Measurements from ENCODE around the gene FUZ. TPM values are rescaled to one million over a fixed set of nuclear protein-coding genes. Genes with fewer than 3 reads are reported as not detected.

Gene FUZ
- total RNA-seq, 1 experiment from 2014 or later = 10.9 TPM

DNA sequence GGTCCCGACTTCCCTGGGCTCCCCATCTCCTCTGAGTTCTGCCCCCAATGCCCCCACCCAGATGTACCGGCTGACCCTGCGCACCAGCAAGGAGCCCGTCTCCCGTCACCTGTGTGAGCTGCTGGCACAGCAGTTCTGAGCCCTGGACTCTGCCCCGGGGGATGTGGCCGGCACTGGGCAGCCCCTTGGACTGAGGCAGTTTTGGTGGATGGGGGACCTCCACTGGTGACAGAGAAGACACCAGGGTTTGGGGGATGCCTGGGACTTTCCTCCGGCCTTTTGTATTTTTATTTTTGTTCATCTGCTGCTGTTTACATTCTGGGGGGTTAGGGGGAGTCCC lies 6.5 kb downstream of the FUZ start:
- Histone ChIP-seq H3K27me3 (ENCODE audit: low read length) (no peaks in the 10 kb centered on the region), H3K4me1 (ENCODE audit: insufficient read depth, low read length) (peaks cover 8% of the 10 kb centered on the region), H3K79me2 (ENCODE audit: low read length) (no peaks in the 10 kb centered on the region), H3K36me3 (ENCODE audit: low read depth, low read length) (peaks cover 19% of the 10 kb centered on the region), H4K20me1 (ENCODE audit: low read length) (no peaks in the 10 kb centered on the region), H3K27ac (ENCODE audit: low read length) (no peak overlapping the region), H3K9me3 (ENCODE audit: low read length) (no peaks in the 10 kb centered on the region), H3K4me3 (ENCODE audit: low read length) (no peak overlapping the region), H3F3A (ENCODE audit: low read length, unreplicated experiment) (peaks cover 7% of the 10 kb centered on the region), H2AFZ (ENCODE audit: low read length) (no peak overlapping the region), H3K9me2 (replicated peaks; ENCODE audit: low read length) (no peaks in the 10 kb centered on the region), H3K4me2 (ENCODE audit: low read length) (no peak overlapping the region), H3K9ac (ENCODE audit: low read length) (no peak overlapping the region)
- no peak for DNase-seq
- no peak for TF ChIP-seq EZH2phosphoT487 (IDR thresholded peaks at IDR 0.05; ENCODE audit: borderline replicate concordance, low read length)
- TF ChIP-seq, protein P1, sequence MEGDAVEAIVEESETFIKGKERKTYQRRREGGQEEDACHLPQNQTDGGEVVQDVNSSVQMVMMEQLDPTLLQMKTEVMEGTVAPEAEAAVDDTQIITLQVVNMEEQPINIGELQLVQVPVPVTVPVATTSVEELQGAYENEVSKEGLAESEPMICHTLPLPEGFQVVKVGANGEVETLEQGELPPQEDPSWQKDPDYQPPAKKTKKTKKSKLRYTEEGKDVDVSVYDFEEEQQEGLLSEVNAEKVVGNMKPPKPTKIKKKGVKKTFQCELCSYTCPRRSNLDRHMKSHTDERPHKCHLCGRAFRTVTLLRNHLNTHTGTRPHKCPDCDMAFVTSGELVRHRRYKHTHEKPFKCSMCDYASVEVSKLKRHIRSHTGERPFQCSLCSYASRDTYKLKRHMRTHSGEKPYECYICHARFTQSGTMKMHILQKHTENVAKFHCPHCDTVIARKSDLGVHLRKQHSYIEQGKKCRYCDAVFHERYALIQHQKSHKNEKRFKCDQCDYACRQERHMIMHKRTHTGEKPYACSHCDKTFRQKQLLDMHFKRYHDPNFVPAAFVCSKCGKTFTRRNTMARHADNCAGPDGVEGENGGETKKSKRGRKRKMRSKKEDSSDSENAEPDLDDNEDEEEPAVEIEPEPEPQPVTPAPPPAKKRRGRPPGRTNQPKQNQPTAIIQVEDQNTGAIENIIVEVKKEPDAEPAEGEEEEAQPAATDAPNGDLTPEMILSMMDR (conservative IDR thresholded peaks at IDR 0.05; ENCODE audit: low read depth, low read length) = no peak
- TF ChIP-seq EZH2 (IDR thresholded peaks at IDR 0.05; ENCODE audit: low read length, unreplicated experiment) = no peak
- ChIA-PET CTCF (no interaction called here), POLR2A (ENCODE audit: unreplicated experiment) (no interaction called here)
- ATAC-seq = no peak
- BruUV-seq (replicated peaks) = no TSS peak
- intact Hi-C loops (cut with micrococcal nuclease) = loop anchor here (5.0 kb wide), 2 partner anchors 114 to 129 kb away; partner anchors contain the start of genes CPT1C and PRMT1

DNA sequence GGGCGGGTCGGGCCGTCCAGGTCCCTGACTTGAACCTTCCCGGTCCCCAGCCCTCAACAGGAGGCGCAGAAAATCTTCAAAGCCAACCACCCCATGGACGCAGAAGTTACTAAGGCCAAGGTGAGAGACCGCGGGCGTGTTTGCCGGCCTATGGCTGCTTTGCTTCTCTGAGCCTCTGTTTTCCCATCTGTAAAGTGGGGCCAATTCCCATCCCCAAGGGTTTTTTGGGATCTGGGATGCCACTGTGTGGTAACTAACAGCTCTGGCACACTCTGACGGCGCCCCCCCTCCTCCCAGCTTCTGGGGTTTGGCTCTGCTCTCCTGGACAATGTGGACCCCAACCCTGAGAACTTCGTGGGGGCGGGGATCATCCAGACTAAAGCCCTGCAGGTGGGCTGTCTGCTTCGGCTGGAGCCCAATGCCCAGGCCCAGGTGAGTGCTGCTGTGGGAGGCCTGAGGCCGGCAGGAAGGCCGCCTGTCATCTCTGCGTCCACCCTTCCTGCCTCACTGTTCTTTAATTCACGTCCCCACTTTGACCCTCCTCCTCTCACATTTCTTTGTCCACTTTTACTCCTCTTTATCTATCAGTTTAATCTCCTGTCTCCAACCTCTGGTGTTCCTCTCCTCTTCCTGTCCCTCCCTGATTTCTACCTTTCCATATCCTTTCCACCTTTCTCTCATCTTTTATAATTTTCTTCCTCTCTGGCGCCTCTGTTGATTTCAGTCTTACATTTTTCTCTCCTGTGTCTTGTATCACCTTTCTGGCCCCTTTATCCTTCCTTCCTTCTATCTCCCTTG lies 7.1 kb downstream of the FUZ start:
- ChIA-PET POLR2A (ENCODE audit: unreplicated experiment) (no interaction called here), CTCF (no interaction called here)
- Histone ChIP-seq H3K36me3 (ENCODE audit: low read depth, low read length) (peaks cover 22% of the 10 kb centered on the region), H3K4me2 (ENCODE audit: low read length) (no peak overlapping the region), H3K27ac (ENCODE audit: low read length) (no peak overlapping the region), H3K4me1 (ENCODE audit: insufficient read depth, low read length) (peaks cover 8% of the 10 kb centered on the region), H3K4me3 (ENCODE audit: low read length) (no peak overlapping the region), H4K20me1 (ENCODE audit: low read length) (no peaks in the 10 kb centered on the region), H3F3A (ENCODE audit: low read length, unreplicated experiment) (peaks cover 7% of the 10 kb centered on the region), H3K79me2 (ENCODE audit: low read length) (no peaks in the 10 kb centered on the region), H3K9me3 (ENCODE audit: low read length) (no peaks in the 10 kb centered on the region), H3K9ac (ENCODE audit: low read length) (no peak overlapping the region), H3K9me2 (replicated peaks; ENCODE audit: low read length) (no peaks in the 10 kb centered on the region), H3K27me3 (ENCODE audit: low read length) (no peaks in the 10 kb centered on the region), H2AFZ (ENCODE audit: low read length) (no peak overlapping the region)
- TF ChIP-seq, protein P1 (conservative IDR thresholded peaks at IDR 0.05; ENCODE audit: low read depth, low read length) = no peak
- no peak for TF ChIP-seq EZH2phosphoT487 (IDR thresholded peaks at IDR 0.05; ENCODE audit: borderline replicate concordance, low read length)
- TF ChIP-seq EZH2 (IDR thresholded peaks at IDR 0.05; ENCODE audit: low read length, unreplicated experiment) = no peak
- no peak for DNase-seq
- intact Hi-C loops (cut with micrococcal nuclease) = loop anchor here (5.0 kb wide), 2 partner anchors 114 to 129 kb away; partner anchors contain the start of genes CPT1C and PRMT1
- no peak for ATAC-seq
- BruUV-seq (replicated peaks) = no TSS peak

DNA sequence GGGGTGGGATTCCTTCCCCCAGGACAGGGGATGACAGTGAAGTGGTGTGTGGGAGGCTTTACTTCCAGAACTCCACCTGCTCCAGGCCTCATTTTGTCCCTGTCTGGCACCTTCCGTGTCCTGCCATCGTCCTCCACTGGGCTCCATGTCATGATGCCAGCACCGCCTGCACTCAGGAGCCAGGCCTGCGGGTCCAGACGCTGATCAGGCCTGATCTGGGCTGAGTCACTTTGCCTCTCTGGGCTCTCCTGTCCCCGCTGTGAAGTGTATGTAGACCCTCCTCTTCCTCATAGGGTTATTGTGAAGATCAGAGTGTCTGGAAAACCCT lies 9.6 kb downstream of the FUZ start:
- ChIA-PET POLR2A (ENCODE audit: unreplicated experiment) (no interaction called here), CTCF (no interaction called here)
- ATAC-seq (no peak), DNase-seq (no peak)
- H3K79me2 ChIP-seq (ENCODE audit: low read length) = no peaks in the 10 kb centered on the region
- H3K9me3 ChIP-seq (ENCODE audit: low read length) = no peaks in the 10 kb centered on the region
- no peak overlapping the region for H3K27ac ChIP-seq (ENCODE audit: low read length)
- BruUV-seq (replicated peaks) = no TSS peak
- H3K4me3 ChIP-seq (ENCODE audit: low read length) = no peak overlapping the region
- no peaks in the 10 kb centered on the region for H3K9me2 ChIP-seq (replicated peaks; ENCODE audit: low read length)
- H3K9ac ChIP-seq (ENCODE audit: low read length) = no peak overlapping the region
- intact Hi-C loops (cut with micrococcal nuclease) = no loop called here
- no peaks in the 10 kb centered on the region for H4K20me1 ChIP-seq (ENCODE audit: low read length)
- H3K4me2 ChIP-seq (ENCODE audit: low read length) = no peak overlapping the region
- peaks cover 44% of the 10 kb centered on the region for H3K36me3 ChIP-seq (ENCODE audit: low read depth, low read length)
- H3K27me3 ChIP-seq (ENCODE audit: low read length) = no peaks in the 10 kb centered on the region
- no peak overlapping the region for H2AFZ ChIP-seq (ENCODE audit: low read length)
- no peaks in the 10 kb centered on the region for H3K4me1 ChIP-seq (ENCODE audit: insufficient read depth, low read length)
- TF ChIP-seq, protein P1 (conservative IDR thresholded peaks at IDR 0.05; ENCODE audit: low read depth, low read length) = no peak
- TF ChIP-seq EZH2 (IDR thresholded peaks at IDR 0.05; ENCODE audit: low read length, unreplicated experiment) (no peak), EZH2phosphoT487 (IDR thresholded peaks at IDR 0.05; ENCODE audit: borderline replicate concordance, low read length) (no peak)
- H3F3A ChIP-seq (ENCODE audit: low read length, unreplicated experiment) = peaks cover 7% of the 10 kb centered on the region

Measured in PC-3 (cell line).